HG02678 (cell line): ENCODE measurements around the gene ANGPTL7.
"Not testable (repeated sequence)": the region's sequence is repeated elsewhere in the genome, so short reads cannot be mapped to it uniquely, and the experiment has no call there.

Experiments used
- ATAC-seq: cut with Tn5 transposase; IDR thresholded peaks from one replicate; pipeline ENCODE4 v1.9.1; 2021; ENCODE audit warnings: mild to moderate bottlenecking, moderate library complexity; ENCODE audit not compliant: unreplicated experiment

The ANGPTL7 gene

DNA sequence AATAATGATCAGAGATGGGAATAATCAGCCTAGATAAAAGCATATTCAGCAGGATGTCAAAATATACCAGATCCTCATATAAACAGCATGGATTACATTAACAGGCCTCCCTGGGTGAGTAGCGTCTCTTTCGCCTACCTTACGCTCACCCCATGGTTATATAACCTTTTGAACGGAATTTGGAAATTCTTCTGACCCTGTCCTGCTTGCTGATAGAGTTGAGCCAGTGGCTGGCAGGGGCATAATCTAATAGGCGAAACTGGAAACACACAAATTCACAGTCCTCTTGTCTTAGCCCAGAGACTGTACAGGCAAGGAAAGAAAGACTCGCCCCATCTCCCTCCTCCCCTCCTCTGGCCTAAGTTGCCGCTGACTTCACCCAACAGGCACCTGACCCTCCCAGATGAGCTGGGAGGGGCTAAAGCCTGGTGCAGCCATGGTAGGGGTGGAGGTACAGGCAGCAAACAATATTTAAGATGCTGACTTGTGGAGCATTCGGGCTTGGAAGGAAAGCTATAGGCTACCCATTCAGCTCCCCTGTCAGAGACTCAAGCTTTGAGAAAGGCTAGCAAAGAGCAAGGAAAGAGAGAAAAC is at the start of gene ANGPTL7:
Gene ANGPTL7 (plus strand): TSS at position 498 of the 594 bp plus-strand sequence. CDS start 225 bp downstream, outside the sequence.
- no peak for ATAC-seq

- ATAC-seq: no peak
These were observed 46.4 kb upstream of the ANGPTL7 start for GRCh38 chr1:11142618-11143391.

DNA sequence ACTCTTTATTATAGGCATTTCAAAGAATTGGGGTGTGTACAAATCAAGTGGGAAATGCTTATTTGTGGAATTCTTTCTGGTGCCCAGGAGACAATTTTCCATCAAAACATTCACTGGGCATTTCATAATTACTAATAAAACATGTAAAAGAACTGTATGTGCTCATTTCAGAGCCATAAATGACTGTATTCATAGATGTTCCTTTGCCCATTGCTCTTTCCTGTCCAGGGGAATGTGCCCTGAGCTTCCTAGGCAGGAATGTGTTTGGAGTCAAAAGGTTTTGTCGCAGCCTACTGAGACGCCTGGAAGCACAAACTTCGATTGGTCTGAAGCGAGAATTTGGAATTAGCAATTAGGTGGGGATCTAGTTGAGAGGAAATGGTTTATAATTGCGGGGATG is 45.8 kb upstream of the ANGPTL7 start:
- ATAC-seq: no peak

DNA sequence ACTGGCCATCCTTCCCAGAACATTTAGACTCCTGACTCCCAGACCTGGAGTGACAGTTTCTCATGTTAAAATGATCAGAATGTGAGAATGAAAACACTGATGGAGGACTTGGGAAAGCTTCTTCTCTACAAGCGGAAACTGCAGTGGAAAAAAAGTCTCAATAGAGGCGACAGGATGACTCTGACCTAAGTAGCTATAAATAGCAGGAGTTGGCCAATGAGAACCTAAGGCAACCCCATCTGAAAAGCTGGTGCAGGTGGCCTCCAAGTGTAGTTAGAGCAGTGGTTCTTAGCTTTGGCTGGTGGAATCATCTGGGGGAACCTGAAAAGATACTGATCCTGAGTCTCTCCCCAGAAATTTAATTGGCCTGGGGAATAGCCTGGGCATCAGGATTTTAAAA is 45.2 kb upstream of the ANGPTL7 start:
- no peak for ATAC-seq

GRCh38 chr1:11144570-11145256 is 44.4 kb upstream of the ANGPTL7 start:
- ATAC-seq: no peak

- no peak for ATAC-seq
These were observed 43.4 kb upstream of the ANGPTL7 start for GRCh38 chr1:11145741-11146140.

DNA sequence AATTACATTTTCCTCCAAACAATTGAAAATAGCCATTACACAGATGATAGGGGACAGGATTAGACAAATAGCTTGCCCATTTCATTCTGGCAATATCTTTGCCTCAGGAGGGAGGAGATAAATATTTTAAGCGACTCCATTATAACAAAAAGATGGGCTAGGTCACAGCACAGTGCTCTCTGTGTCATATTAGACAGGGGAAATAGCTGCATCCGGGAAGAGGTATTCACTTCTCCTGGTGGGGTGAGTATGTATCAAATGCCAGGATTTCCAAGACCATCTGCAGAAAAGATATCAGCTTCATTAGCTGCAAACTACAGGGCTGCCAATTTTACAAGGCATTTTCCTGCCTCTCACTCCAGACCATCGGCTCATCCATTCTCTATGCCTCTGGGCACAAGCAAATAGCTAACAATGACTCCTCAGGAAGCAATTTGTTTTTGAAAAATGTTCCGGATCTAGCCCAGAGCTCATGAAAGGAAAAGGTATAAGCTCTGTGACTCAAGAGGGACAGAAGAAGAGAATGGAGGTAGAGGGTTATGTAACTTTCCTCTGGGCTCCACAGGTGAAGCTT is 41.9 kb upstream of the ANGPTL7 start:
- no peak for ATAC-seq

DNA sequence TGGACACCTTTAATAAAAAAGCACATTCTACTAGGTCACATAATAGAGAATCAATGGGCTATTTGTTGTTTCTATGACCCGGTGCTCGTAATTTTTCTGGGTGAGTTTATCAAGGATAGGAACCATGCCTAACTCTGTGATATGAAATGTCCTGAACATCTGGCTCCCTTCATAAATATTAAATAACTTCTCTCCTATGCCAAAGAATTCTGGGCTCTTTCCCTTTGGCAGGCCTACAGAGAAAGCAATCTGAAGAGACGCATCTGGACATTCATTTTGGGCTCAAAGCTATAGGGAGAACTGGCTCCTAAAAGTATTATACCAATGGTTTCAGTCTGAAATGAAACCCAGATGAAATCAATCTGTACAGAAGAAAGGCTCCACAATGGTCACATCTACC is 38.8 kb upstream of the ANGPTL7 start:
- ATAC-seq: no peak

GRCh38 chr1:11151114-11151513 is 38.0 kb upstream of the ANGPTL7 start:
- no peak for ATAC-seq

DNA sequence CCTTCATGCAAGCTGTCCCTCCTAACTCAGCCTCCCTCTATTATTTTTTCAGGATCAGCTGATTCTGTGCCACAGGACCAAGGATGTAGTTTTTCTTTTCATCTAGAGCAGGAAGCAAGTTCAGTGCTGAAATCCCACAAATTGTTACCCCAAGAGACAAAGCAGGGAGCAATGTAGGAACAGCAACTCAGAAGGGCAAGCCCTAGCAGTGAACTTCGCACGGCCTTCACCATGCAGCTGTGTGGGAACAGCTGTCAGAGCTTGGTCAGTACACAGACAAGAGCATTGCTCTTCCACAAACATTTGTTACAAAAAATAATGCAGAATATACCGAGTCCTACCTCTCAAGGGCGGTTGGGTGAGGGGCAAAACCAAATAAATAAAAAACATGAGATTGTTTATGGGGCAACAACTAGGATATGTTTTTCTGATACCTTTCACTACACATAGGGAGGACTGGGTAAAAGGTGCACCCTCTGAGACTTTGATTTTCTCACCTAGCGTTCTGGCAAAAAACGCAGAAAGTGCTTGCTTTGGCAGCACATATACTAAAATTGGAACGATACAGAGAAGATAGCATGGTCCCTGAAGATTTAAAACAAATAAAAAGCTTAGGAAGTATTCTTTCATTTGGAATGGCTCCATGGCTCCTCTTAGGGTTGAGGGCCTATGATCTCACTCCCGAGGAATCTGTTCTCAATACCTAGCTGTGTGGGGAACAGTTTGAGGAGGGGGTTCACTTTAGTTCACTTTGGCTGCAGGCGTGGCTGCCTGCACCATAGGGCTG is 37.1 kb upstream of the ANGPTL7 start:
- ATAC-seq: no peak

- ATAC-seq: no peak
These were observed 36.4 kb upstream of the ANGPTL7 start for GRCh38 chr1:11152755-11153154.

DNA sequence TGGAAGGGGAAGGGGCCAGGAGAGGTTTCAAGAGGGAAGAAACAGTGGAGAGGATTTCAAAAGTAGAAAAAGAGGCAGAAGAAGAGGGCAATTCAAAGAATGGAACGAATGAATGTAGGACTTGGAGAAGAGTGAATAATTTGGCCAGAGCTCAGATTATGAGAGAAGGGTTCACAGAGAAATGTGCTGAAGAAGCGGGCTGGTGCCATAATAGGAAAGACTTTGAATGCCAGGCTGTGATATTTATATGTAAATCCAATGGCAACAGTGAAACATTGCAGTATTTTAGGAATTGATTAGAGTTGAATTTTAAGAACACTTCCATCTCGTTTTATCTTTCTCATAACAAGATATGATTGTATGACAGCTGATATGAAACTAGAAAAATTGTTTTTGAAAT is 36.0 kb upstream of the ANGPTL7 start:
- ATAC-seq: no peak

- no peak for ATAC-seq
These were observed 32.7 kb upstream of the ANGPTL7 start for GRCh38 chr1:11156441-11156840.

DNA sequence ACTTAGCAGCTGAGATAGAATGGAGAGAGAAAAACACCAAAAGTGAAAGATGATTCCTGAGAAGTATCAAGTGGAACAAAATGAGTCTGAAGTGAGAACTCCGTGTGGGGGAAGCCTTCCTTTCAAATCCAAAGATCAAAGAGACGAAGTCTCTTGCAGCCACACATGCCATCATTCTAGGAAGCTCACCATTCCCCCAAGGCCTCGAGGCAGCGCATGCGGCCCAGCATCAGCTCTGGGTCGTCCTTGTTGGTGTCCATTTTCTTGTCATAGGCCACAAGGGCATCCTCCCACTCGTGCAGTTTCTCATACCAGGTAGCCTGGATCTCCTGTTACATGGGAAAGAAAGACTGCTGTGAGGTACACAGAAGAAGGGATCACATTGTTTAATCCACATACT is 32.2 kb upstream of the ANGPTL7 start:
- ATAC-seq: no peak

- ATAC-seq: no peak
These were observed 31.8 kb upstream of the ANGPTL7 start for GRCh38 chr1:11157394-11157793.

- no peak for ATAC-seq
These were observed 31.3 kb upstream of the ANGPTL7 start for GRCh38 chr1:11157867-11158266.

DNA sequence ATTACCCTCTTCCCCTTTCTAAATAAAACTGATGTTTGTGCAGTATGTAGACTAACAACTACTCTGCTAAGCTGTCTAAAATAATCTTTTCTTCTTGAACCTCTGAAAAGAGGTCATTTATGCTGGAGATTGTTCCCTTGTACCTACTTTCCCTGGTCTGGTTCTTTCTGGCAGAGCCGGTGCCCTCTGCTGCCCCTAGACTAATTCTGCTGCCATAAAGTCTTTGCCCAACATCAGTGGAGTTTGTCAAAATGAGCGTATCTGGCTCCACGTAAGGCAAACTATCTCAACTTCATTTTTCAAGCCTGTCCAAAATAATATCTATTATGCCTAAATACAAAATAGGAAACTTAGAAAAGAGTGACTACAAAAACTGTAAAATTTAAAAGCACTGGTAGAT is 30.9 kb upstream of the ANGPTL7 start:
- ATAC-seq: no peak

DNA sequence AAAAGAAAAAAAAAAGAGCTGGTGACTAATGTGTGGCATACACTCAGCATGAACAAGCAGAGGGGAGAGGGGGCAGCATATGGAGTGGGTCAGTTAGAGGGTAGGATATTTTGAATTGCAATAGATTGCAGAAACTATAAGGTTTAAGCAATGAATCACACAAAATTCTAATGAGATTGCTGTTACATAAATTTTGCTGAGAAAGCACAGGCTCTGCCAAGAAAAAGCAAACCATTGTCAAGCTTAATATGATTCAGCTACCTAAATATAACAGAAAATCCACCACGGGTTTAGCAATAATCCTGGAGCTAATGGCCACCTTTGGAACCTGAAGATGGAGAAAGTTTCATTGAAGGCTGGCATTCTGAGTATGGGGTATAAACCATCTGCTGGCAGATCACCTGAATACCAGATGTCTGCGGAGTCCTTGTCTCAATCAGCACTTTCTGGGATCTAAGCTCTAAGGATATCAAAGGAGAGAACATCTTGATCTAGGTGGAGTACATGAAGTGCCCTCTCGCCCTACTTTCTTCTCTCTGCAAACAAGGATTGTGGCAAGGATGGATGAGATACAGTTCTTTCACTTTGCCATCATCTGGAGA is 30.3 kb upstream of the ANGPTL7 start:
- ATAC-seq: no peak

DNA sequence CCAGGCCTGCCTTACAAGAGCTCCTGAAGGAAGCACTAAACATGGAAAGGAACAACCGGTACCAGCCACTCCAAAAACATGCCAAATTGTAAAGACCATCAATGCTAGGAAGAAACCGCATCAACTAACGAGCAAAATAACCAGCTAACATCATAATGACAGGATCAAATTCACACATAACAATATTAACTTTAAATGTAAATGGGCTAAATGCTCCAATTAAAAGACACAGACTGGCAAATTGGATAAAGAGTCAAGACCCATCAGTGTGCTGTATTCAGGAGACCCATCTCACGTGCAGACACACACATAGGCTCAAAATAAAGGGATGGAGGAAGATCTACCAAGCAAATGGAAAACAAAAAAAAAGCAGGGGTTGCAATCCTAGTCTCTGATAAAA is 26.4 kb upstream of the ANGPTL7 start:
- not testable (repeated sequence) for ATAC-seq

DNA sequence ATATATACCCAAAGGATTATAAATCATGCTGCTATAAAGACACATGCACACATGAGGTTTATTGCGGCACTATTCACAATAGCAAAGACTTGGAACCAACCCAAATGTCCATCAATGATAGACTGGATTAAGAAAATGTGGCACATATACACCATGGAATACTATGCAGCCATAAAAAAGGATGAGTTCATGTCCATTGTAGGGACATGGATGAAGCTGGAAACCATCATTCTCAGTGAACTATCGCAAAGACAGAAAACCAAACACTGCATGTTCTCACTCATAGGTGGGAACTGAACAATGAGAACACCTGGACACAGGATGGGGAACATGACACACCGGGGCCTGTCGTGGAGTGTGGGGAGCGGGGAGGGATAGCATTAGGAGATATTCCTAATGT is 22.4 kb upstream of the ANGPTL7 start:
- not testable (repeated sequence) for ATAC-seq

GRCh38 chr1:11168731-11169130 is 20.4 kb upstream of the ANGPTL7 start:
- ATAC-seq: no peak
